GOT3 (cell line): ENCODE results near the gene SKIDA1.
"Not testable (repeated sequence)": the region's sequence is repeated elsewhere in the genome, so short reads cannot be mapped to it uniquely, and the experiment has no call there.

Experiments
- DNase-seq: peaks from one replicate; lab custom pipeline; 2025; ENCODE audit warnings: mixed read lengths; lab: John Stamatoyannopoulos, UW

The SKIDA1 gene

DNA sequence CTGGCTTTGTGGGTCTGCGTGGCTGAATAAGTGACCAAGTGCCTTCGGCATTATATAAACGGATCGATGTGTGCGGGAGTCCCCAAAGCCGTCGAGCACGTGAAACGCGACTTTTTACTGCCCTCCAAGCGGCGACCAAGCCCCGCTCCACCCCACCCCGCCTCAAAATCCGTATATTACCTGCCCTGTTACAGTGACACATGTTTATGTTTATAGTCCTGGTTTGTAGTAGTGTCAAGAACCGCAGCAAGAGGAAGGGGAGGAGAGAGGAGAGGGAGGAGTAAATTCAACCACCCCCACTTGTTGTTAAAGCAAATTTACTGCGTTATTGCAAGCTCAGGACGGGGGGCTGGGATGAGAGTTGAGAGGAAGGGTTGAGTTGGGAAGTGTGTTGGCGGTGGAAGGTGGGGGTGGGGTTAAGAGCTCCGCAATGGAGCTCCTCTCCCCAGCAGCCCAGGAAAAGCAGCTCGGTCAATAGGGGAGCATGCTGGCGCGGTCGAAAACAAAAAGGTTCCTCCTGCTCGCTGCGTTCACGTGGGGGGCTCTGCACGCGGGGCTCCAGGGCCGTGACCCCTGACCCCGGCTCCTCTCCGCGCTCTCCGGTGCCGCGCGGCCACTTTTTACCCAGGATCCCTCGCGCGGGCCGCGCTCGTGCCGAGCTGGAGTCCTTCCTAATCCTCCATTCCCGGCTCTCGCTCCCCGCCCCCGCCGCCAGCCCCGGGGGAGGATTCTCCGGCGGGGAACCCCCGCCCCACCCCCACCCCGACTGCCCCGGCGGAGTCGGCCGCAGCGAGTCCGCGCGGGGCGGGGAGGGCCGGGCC is at the start of gene SKIDA1:
TSS of gene SKIDA1 (minus strand) at position 316 of the 821 bp plus-strand sequence. CDS start 7,860 bp downstream, outside the sequence.
- peak; percentile 47 for DNase-seq

DNA sequence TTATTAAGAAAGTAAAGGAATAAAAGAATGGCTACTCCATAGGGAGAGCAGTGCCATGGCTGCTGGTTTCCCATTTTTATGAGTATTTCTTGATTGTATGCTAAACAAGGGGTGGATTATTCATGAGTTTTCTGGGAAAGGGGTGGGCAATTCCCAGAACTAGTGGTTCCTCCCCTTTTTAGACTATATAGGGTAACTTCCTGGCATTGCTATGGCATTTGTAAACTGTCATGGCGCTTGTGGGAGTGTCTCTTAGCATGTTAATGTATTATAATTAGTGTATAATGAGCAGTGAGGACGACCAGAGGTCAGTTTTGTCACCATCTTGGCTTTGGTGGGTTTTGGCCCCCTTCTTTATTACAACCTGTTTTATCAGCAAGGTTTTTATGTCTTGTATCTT is 49.0 kb upstream of the SKIDA1 start:
- DNase-seq, result not testable (repeated sequence)

DNA sequence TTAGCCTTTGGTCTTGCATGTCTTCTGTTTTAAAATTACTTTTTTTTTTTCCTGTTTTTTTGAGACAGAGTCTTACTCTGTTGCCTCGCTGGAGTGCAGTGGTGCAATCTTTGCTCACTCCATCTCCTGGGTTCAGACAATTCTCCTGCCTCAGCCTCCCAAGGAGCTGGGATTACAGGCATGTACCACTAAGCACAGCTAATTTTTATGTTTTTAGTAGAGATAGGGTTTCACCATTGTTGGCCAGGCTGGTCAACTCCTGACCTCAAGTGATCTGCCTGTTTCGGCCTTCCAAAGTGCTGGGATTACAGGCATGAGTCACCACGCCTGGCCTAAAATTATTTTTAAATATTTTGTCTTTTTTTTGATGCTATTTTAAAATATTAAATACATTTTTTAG is 47.1 kb upstream of the SKIDA1 start:
- DNase-seq, result no peak

DNA sequence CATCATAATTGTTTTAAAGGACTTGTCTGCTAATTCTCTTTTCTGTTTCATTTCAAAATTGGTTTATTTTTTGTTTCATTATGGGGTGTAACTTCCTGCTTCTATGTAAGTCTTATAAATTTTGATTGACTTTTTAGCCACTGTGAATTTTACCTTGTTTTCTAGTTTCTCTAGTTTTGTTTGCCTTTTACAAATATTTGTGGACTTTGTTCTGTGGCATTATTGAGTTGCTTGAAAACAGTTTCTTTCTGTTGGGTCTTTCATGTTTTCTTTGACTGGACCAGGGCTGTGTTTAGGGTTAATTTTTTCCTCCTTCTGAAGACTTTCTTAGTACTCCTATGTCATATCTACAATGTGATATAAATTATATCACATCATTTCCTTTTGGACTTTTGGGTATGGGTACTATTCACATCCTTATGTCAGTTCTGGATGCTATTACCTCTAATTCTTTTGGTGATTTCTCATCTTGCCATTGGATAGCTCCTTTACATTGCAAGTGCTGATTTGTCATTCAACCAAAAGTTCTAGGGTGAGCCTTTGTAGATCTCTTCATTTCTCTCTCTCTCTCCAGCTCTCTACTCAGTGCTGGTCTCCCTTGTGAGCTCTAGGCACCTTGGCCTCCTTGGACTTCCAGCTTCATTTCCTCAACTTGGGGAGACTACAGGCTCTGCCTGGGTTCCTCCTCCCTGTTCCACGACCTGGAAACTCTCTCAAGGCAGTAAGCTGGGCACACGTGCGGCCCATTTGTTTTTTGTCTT is 45.5 kb upstream of the SKIDA1 start:
- no peak for DNase-seq

DNA sequence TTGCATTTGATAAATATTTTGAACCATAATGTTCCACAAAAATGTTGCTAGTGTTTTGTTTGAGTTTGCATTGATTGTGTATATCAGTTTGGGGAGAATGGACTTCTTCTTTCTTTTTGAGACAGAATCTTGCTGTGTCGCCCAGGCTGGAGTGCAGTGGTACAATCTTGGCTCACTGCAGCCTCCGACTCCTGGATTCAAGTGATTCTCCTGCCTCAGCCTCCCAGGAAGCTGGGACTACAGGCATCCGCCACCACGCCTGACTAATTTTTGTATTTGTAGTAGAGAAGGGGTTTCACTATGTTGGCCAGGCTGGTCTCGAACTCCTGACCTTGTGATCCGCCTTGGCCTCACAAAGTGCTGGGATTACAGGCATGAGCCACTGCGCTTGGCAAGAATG is 33.5 kb upstream of the SKIDA1 start:
- not testable (repeated sequence) for DNase-seq

DNA sequence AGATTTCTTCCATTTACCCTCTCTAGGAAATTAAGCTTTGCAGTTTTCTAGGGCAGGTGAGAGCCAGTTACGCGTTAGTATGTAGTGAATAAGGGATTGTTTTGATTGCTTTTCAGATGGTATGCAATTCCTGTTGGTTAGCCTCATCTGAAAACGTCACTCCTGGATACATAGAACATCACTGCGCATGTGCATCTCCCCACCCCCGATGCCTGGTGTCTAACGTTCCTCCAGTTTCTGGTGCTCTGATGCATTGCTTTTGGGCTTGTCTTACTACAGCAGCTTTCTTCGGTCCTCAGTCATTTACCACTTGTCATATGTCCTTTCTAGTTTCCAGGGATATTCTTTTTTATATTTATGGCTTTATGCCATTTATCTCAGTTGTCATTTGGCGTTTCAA is 31.0 kb upstream of the SKIDA1 start:
- DNase-seq, result no peak

DNA sequence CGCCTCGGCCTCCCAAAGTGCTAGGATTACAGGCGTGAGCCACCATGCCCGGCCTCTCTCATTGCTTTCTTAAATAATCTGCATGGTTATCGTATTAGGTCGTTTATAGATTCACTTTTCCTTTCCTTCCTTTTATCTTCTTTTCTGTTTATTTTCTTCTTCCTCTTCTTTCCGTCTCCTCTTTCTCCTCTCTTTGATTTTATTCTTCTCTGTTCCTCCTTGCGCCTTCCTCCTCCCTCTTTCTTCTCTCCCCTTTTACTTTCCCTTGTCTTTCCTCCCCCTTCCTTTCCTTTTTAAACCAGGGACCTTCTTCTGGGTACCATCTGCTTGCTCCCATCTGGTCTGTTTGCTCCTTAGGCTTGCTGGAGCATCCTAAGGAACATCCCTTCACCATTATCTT is 27.2 kb upstream of the SKIDA1 start:
- DNase-seq, result no peak

DNA sequence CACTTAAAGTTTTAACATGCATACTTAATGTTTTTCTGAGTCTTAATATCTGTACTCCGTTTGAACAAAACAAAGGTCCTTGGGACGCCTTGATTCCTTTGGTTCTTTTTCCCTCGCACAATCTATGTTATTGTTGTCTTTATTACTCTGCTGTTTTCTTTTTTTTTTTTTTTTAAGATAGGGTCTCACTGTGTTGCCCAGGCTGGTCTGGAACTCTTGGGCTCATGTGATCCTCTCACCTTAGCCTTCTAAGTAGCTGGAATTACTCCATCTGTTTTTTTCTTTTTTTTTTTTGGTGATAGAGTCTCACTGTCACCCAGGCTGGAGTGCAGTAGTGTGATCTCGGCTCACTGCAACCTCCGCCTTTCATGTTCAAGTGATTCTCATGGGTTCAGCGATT is 21.8 kb upstream of the SKIDA1 start:
- DNase-seq, result no peak

DNA sequence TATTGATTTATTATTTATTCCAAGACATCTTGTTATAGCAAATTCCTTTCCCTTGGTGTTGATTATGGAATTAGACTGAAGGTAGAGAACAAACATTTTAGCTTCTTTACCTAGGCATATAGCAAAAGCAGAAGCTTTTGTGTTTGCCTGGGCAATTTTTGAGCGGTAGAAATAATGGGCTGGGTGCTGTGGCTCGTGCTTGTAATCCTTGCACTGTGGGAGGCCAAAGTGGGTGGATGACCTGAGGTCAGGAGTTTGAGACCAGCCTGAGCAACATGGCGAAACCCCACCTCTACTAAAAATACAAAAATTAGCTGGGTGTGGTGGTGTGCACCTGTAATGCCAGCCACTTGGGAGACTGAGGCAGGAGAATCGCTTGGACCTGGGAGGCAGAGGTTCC is 15.2 kb upstream of the SKIDA1 start:
- DNase-seq, result not testable (repeated sequence)

DNA sequence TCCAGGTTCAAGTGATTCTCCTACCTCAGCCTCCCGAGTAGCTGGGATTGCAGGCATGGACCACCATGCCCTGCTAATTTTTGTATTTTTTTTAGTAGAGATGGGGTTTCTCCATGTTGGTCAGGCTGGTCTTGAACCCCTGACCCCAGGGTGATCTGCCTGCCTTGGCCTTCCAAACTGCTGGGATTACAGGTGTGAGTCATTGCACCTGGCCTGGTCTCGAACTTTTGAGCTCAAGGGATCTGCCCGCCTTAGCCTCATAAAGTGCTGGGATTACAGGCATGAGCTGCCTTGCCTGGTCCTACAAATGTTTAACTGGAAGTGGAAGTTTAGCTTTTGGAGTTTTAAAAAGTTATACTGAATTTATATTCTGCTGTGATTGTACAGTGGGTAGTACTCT is 11.4 kb upstream of the SKIDA1 start:
- DNase-seq, result no peak

DNA sequence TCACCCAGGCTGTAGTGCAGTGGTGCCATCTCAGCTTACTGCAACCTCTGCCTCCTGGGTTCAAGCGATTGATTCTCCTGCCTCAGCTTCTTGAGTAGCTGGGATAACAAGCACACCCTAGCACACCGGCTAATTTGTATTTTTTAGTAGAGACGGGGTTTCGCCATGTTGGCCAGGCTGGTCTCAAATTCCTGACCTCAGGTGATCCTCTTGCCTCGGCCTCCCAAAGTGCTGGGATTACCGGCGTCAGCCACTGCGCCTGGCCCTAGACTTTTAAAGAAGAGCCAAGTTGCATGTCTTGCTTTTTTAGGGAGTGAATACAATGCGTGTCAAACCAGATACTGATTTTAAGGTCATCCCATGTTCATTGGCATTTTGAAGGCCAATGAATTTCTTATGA is 10.5 kb upstream of the SKIDA1 start:
- not testable (repeated sequence) for DNase-seq

DNA sequence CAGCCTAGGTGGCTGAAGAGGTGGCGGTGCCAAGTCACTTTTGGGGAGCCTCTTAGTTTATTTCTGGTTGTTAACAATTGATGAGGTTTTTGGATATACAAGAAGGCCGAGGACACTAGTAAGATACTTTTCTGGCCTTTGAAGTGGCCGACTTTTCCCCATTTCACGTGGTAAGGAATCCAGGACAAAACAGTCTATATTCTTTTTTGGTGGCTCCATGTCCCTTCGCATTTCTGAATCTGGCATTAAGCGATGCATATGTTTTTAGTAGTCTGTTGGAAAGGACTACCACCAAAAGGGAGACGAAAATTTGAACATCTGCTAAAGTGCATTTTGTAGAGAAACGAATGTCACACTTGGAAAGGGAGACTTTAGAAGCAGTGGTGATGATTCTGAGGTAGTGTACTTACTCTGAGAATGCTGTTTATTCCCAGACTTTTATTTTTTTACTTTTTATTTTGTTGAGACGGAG is 10.0 kb upstream of the SKIDA1 start:
- no peak for DNase-seq

DNA sequence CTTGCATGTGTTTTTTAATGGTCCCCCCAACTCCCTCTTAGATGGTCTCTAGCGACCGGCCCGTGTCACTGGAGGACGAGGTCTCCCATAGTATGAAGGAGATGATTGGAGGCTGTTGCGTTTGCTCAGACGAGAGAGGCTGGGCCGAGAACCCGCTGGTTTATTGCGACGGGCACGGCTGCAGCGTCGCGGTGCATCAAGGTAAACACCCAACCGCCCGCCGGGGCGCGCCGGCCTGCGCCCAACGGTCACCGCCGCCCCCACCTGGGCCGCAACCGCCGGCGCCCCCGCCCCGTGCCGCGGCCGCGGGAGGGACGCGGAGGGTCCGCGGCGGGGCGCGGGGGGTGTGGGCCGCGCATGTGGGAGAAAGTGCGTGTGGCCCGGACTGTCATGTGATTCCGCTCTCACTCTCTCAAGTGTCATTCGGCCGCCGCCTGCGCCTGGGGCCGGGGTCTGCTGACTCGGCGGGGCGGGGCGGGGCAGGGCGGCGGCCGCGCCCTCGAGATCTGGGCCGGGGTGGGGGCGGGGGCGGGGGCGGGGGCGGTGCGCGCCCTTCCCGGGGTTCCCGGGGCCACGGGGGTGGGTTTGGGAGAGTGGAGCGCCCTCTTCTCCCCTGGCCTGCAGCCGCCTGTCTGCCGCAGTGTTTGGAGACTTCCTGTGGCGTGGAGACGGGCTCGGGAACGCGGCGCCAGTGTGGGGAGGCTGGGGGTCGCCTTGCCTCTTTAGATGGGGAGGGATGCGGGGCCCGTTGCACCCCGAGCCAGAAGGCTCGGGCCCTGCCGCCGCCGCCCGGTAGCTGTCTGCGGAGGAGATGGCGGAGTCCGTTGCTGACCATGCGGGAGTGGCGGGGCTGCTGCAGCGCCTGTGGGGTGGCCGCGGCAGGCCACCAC is 9.4 kb upstream of the SKIDA1 start:
- no peak for DNase-seq

DNA sequence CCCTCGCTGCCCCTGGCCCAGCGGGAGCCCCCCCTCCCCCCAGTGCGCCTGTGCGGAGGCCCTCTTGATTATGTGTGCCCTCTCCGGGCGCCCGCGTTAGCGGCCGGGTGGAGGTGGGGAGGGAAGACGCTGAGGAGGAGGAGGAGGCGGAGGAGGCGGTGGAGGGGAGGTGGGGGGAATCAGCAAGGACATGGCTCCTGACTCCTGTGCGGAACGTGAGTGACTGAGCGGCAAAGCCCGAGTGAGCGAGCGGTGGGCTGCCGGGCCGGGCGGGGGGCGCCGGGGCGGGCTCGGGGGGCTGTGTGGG is 8.8 kb upstream of the SKIDA1 start:
- DNase-seq, result no peak

DNA sequence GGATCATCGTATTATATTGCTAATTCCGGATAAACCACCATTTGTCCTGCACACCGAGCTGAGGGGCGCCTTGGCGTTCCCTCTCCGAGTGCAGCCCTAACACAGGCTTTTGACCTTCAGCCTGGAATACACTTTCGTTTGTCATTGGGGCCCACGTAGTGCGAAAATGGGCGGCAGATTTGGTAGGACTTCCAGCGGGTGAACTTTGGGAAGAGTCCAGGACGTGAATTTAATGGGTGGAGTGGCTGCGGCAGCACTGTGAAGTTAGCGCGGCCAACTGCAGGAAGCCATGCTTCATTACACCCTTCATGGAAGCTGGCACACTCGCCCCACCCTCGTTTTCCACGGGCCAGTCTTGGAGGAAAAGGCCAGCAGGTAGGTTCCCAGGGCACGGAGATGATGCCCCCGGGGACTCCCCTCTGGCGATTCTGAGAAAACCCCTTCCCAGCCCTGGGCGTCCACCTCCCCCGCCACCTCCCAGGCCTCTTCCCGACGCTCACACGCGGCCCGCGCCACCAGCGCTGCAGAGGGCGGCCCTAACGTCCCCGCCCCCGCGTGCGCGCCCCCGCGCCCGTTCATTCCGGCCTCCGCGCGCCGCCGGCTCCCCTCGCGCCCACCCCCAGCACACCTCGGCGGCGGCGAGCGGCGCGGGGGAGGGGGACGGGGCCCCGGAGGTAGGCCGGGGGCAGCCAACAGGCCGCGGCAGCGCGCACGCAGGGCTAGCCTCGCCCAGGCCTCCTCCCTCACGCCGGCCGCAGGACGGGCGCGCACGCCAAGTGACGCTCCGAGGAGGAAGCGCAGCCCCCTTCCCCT is 8.2 kb upstream of the SKIDA1 start, which contains the start of gene MLLT10:
TSS of gene MLLT10 (plus strand) at position 766 of the 813 bp plus-strand sequence. CDS start 413 bp downstream, outside the sequence.
- DNase-seq, result peak; percentile 76

DNA sequence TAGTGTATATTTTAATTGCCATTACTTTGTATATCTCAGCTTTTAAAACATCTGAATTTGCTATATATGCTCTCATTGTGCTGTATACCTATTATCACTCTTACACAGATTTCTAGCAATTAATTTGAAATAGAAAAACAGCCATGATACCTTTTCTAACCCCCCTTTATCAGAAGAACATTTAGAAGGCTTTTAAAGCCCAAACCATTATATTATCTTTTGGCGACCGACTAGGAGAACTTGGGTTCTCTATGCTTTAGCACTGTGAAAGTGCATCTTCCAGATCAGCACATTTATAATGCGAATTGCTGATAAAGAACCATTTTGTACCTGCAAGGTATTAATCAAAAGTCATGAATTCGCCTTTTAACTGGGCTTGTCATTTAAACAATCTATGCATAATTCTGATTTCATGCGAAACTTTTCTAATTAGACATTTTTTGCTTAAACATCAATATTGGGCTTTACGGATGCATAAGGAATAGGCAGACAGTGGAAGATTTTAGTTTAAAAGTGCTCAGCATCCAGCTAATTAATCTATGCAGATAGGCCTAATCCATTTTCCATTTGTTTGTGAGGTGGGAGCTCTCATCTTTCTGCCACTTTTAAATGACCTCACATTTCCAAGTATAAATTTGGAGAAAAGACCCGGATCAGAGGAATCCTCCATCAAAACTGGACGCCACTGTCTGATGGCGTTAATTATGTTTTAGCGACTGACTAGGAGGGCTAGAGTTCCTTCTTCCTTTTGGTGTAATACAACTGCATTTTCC is 7.4 kb upstream of the SKIDA1 start:
- DNase-seq, result no peak

DNA sequence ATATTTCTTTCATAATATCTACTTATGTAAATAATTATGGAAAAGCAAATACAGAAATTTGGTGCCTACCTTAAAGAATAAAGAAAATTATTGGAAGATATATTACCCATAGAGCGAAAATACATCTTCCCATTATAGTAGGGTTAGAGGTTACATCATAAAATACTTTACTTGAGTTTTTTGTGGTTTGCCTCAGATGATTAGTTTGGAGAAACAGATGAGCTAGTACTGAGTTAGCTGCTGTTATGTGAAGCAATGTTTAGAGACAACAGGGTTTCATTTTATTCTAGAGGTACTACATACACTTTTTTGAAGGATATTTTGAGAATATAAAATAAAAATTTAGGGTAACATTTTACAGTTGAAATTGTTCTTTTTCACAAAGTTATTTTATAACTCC is 5.7 kb upstream of the SKIDA1 start:
- DNase-seq, result no peak

DNA sequence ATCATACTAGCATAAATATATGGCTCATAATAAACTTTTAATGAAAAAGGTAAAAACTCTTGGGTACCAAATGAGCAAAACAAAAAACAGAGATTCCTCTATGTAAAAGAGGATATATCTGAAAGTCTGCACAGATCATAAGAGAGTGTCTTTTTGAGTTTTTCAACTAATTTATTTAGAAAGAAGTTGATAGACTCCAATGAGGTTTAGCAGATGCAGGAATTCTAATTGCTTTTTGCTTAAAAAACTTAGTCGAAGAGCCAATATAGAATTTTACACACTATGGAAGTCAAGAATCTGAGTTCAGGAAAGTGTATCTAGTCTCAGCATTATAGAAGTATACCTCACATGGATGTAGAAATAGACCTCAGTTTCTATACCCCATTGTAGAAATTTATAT is 5.2 kb upstream of the SKIDA1 start:
- no peak for DNase-seq

DNA sequence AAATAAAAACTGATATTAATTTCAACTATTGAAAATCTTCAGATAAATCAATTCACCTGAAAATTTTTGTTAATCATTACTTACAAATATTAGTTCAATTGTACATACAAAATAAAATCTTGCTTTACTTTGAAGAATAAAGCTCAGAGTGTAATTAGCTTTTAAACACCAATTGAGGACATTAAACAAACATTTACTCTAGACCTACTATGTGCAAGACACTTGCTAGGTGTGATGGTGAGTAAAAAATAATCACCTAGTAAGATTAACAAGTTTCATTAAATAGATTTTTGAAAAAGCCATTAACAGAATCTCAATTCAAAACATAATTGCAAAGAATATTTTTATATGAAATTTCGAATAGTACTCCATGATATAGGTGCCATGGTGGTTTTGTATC is 4.7 kb upstream of the SKIDA1 start:
- DNase-seq, result no peak
